Measurements from ENCODE around the gene NUFIP1. TPM values are rescaled to one million over a fixed set of nuclear protein-coding genes. Genes with fewer than 3 reads are reported as not detected.
A peak's percentile ranks its signal among the peaks of the same experiment; 100 is the strongest.
"Not testable (repeated sequence)": the region's sequence is repeated elsewhere in the genome, so short reads cannot be mapped to it uniquely, and the experiment has no call there.

Gene NUFIP1
- polyA plus RNA-seq, result 1 to 10 TPM; 1.8 to 3.0 TPM

DNA sequence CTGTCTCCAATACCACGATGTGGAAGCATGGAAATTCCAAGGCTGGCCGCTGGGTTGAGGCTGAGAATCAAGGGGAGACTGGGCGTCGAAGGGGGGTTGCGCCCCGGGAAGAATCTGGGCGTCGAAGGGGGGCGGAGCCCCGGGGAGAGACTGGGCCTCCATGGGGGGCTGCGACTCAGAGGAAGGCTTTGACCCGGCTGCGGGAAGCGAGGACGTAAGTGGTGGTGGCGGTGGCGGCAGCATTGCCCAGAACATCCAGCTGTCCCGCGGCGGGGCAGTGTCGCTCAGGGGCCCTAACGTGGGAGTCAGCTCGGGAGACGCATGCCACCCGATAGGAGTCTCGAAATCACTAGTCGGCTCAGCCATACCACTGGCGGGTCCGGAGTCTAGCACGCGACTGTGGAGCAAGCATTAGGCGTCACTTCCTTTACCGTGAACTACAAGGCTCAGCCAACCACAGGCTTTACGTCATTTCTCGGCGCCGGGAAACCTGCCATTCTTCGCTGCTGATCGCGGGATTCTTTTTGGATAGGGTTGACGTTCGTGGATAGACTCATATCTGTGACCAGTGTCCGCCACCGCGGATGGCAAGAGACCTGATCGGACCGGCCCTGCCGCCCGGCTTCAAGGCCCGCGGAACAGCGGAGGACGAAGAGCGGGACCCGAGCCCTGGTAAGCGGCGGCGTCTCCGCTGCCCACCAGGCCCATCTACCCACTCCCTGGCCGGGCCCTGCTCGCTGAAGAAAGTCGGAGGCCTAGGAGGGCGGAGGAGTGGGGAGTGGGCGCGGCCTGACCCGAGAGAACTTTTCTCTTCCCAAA, at the start of gene NUFIP1, which contains the start of gene GPALPP1:
NUFIP1 (minus strand) TSS at position 401 of the 819 bp plus-strand sequence; CDS start at position 366, 35 bp downstream.
GPALPP1 (plus strand) TSS at position 468 of the 819 bp plus-strand sequence; CDS start at position 585, 117 bp downstream.
- Histone ChIP-seq H3K4me1 (ENCODE audit: control insufficient read depth in 2 of 2, insufficient read depth in 2 of 2, low read length in 1 of 2) (peaks cover 5 to 7% of the 10 kb centered on the region in 2 donors), H3K4me3 (ENCODE audit: low read depth in 1 of 2, low read length in 2 of 2) (peak within 1 kb of the TSS; percentile 94 to 97), H3K36me3 (ENCODE audit: control insufficient read depth in 2 of 2, insufficient read depth in 2 of 2, low read length in 1 of 2) (peaks cover 0 to 4% of the 10 kb centered on the region in 2 donors), H3K9me3 (ENCODE audit: control insufficient read depth in 2 of 2, insufficient read depth in 1 of 2, low read depth in 1 of 2, low read length in 1 of 2) (no peaks in the 10 kb centered on the region), H3K27me3 (ENCODE audit: control insufficient read depth in 1 of 2, insufficient read depth in 2 of 2, low read length in 2 of 2) (no peaks in the 10 kb centered on the region), H3K27ac (ENCODE audit: low read depth in 2 of 2, low read length in 1 of 2) (peak within 1 kb of the TSS; percentile 88)
- 1% methylated on average over 55 to 66 of the region's 66 CpGs for WGBS, 2 donors

GRCh38 chr13:45036206-45036605, 46.9 kb upstream of the NUFIP1 start:
- no peak overlapping the region for H3K27ac ChIP-seq (ENCODE audit: low read depth in 2 of 2, low read length in 1 of 2)
- no peak overlapping the region for H3K4me3 ChIP-seq (ENCODE audit: low read depth in 1 of 2, low read length in 2 of 2)
- H3K36me3 ChIP-seq (ENCODE audit: control insufficient read depth in 2 of 2, insufficient read depth in 2 of 2, low read length in 1 of 2), result no peaks in the 10 kb centered on the region
- no peaks in the 10 kb centered on the region for H3K27me3 ChIP-seq (ENCODE audit: control insufficient read depth in 1 of 2, insufficient read depth in 2 of 2, low read length in 2 of 2)
- H3K9me3 ChIP-seq (ENCODE audit: control insufficient read depth in 2 of 2, insufficient read depth in 1 of 2, low read depth in 1 of 2, low read length in 1 of 2), result no peaks in the 10 kb centered on the region
- no peaks in the 10 kb centered on the region for H3K4me1 ChIP-seq (ENCODE audit: control insufficient read depth in 2 of 2, insufficient read depth in 2 of 2, low read length in 1 of 2)

GRCh38 chr13:45034342-45034741, 45.1 kb upstream of the NUFIP1 start:
- no peak overlapping the region for H3K4me3 ChIP-seq (ENCODE audit: low read depth in 1 of 2, low read length in 2 of 2)

DNA sequence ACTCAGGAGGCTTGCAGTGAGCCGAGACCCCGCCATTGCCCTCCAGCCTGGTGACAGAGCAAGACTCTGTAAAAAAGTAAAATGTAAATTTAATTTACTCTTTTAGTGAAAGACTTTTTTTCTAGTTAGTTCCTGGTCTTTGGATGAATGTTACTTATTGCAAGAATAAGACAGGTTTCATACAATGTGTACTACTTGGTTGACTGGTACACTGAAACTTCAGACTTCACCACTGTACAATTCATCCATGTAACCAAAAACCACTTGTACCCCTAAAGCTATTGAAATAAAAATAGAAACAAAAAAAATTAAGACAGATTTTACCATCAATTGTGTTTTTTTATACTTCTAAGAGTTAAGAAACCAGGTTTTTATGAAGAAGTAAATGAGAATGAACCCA, 35.6 kb upstream of the NUFIP1 start:
- H3K4me3 ChIP-seq (ENCODE audit: low read depth in 1 of 2, low read length in 2 of 2), result no peak overlapping the region
- peaks cover 0 to 3% of the 10 kb centered on the region in 2 donors for H3K36me3 ChIP-seq (ENCODE audit: control insufficient read depth in 2 of 2, insufficient read depth in 2 of 2, low read length in 1 of 2)
- no peaks in the 10 kb centered on the region for H3K4me1 ChIP-seq (ENCODE audit: control insufficient read depth in 2 of 2, insufficient read depth in 2 of 2, low read length in 1 of 2)
- WGBS, 2 donors, result 100% methylated on average over 2 of the region's 2 CpGs
- H3K27ac ChIP-seq (ENCODE audit: low read depth in 2 of 2, low read length in 1 of 2), result no peak overlapping the region
- no peaks in the 10 kb centered on the region for H3K9me3 ChIP-seq (ENCODE audit: control insufficient read depth in 2 of 2, insufficient read depth in 1 of 2, low read depth in 1 of 2, low read length in 1 of 2)
- no peaks in the 10 kb centered on the region for H3K27me3 ChIP-seq (ENCODE audit: control insufficient read depth in 1 of 2, insufficient read depth in 2 of 2, low read length in 2 of 2)

More at GRCh38 chr13:45034342-45034741, 45.1 kb upstream of the NUFIP1 start:
- no peaks in the 10 kb centered on the region for H3K9me3 ChIP-seq (ENCODE audit: control insufficient read depth in 2 of 2, insufficient read depth in 1 of 2, low read depth in 1 of 2, low read length in 1 of 2)
- H3K36me3 ChIP-seq (ENCODE audit: control insufficient read depth in 2 of 2, insufficient read depth in 2 of 2, low read length in 1 of 2), result no peaks in the 10 kb centered on the region
- no peak overlapping the region for H3K27ac ChIP-seq (ENCODE audit: low read depth in 2 of 2, low read length in 1 of 2)
- H3K27me3 ChIP-seq (ENCODE audit: control insufficient read depth in 1 of 2, insufficient read depth in 2 of 2, low read length in 2 of 2), result no peaks in the 10 kb centered on the region
- WGBS, 2 donors, result 96 to 98% methylated on average over 2 of the region's 2 CpGs
- H3K4me1 ChIP-seq (ENCODE audit: control insufficient read depth in 2 of 2, insufficient read depth in 2 of 2, low read length in 1 of 2), result no peaks in the 10 kb centered on the region

- WGBS, 2 donors, result 83 to 93% methylated on average over 3 of the region's 3 CpGs
- no peak overlapping the region for H3K27ac ChIP-seq (ENCODE audit: low read depth in 2 of 2, low read length in 1 of 2)
- H3K27me3 ChIP-seq (ENCODE audit: control insufficient read depth in 1 of 2, insufficient read depth in 2 of 2, low read length in 2 of 2), result no peaks in the 10 kb centered on the region
- H3K4me3 ChIP-seq (ENCODE audit: low read depth in 1 of 2, low read length in 2 of 2), result no peak overlapping the region
- peaks cover 0 to 2% of the 10 kb centered on the region in 2 donors for H3K36me3 ChIP-seq (ENCODE audit: control insufficient read depth in 2 of 2, insufficient read depth in 2 of 2, low read length in 1 of 2)
- no peaks in the 10 kb centered on the region for H3K4me1 ChIP-seq (ENCODE audit: control insufficient read depth in 2 of 2, insufficient read depth in 2 of 2, low read length in 1 of 2)
- no peaks in the 10 kb centered on the region for H3K9me3 ChIP-seq (ENCODE audit: control insufficient read depth in 2 of 2, insufficient read depth in 1 of 2, low read depth in 1 of 2, low read length in 1 of 2)
Measured at GRCh38 chr13:45021250-45021649, 32.0 kb upstream of the NUFIP1 start.

DNA sequence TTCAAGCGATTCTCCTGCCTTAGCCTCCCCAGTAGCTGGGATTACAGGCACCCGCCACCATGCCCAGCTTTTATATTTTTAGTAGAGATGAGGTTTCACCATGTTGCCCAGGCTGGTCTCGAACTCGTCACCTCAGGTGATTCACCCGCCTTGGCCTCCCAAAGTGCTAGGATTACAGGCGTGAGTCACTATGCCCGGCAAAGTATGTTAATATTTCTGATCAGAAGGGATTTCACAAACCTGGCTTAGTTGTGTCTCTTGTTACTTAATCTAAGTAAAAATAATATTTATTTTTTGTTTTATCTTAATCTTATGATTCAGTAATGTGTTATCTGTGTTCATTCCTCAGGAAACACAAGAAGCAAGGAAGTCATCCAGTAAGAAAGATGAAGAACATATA, 30.7 kb upstream of the NUFIP1 start:
- H3K36me3 ChIP-seq (ENCODE audit: control insufficient read depth in 2 of 2, insufficient read depth in 2 of 2, low read length in 1 of 2); H3K9me3 ChIP-seq (ENCODE audit: control insufficient read depth in 2 of 2, insufficient read depth in 1 of 2, low read depth in 1 of 2, low read length in 1 of 2); H3K4me1 ChIP-seq (ENCODE audit: control insufficient read depth in 2 of 2, insufficient read depth in 2 of 2, low read length in 1 of 2); H3K27ac ChIP-seq (ENCODE audit: low read depth in 2 of 2, low read length in 1 of 2); H3K4me3 ChIP-seq (ENCODE audit: low read depth in 1 of 2, low read length in 2 of 2); H3K27me3 ChIP-seq (ENCODE audit: control insufficient read depth in 1 of 2, insufficient read depth in 2 of 2, low read length in 2 of 2): not testable (repeated sequence)
- 90 to 92% methylated on average over 7 of the region's 7 CpGs for WGBS, 2 donors

GRCh38 chr13:45016792-45017425, 27.6 kb upstream of the NUFIP1 start:
- no peak overlapping the region for H3K4me3 ChIP-seq (ENCODE audit: low read depth in 1 of 2, low read length in 2 of 2)
- no peaks in the 10 kb centered on the region for H3K27me3 ChIP-seq (ENCODE audit: control insufficient read depth in 1 of 2, insufficient read depth in 2 of 2, low read length in 2 of 2)
- H3K36me3 ChIP-seq (ENCODE audit: control insufficient read depth in 2 of 2, insufficient read depth in 2 of 2, low read length in 1 of 2), result peaks cover 0 to 2% of the 10 kb centered on the region in 2 donors
- no peaks in the 10 kb centered on the region for H3K4me1 ChIP-seq (ENCODE audit: control insufficient read depth in 2 of 2, insufficient read depth in 2 of 2, low read length in 1 of 2)
- H3K9me3 ChIP-seq (ENCODE audit: control insufficient read depth in 2 of 2, insufficient read depth in 1 of 2, low read depth in 1 of 2, low read length in 1 of 2), result no peaks in the 10 kb centered on the region
- 93 to 97% methylated on average over 3 of the region's 3 CpGs for WGBS, 2 donors
- H3K27ac ChIP-seq (ENCODE audit: low read depth in 2 of 2, low read length in 1 of 2), result no peak overlapping the region

- Histone ChIP-seq H3K4me3 (ENCODE audit: low read depth in 1 of 2, low read length in 2 of 2) (no peak overlapping the region), H3K4me1 (ENCODE audit: control insufficient read depth in 2 of 2, insufficient read depth in 2 of 2, low read length in 1 of 2) (no peaks in the 10 kb centered on the region), H3K36me3 (ENCODE audit: control insufficient read depth in 2 of 2, insufficient read depth in 2 of 2, low read length in 1 of 2) (peaks cover 0 to 2% of the 10 kb centered on the region in 2 donors), H3K27me3 (ENCODE audit: control insufficient read depth in 1 of 2, insufficient read depth in 2 of 2, low read length in 2 of 2) (no peaks in the 10 kb centered on the region), H3K9me3 (ENCODE audit: control insufficient read depth in 2 of 2, insufficient read depth in 1 of 2, low read depth in 1 of 2, low read length in 1 of 2) (no peaks in the 10 kb centered on the region), H3K27ac (ENCODE audit: low read depth in 2 of 2, low read length in 1 of 2) (no peak overlapping the region)
- WGBS, 2 donors, result 49 to 69% methylated on average over 2 of the region's 2 CpGs
Measured at GRCh38 chr13:45015300-45015699, 26.0 kb upstream of the NUFIP1 start.

DNA sequence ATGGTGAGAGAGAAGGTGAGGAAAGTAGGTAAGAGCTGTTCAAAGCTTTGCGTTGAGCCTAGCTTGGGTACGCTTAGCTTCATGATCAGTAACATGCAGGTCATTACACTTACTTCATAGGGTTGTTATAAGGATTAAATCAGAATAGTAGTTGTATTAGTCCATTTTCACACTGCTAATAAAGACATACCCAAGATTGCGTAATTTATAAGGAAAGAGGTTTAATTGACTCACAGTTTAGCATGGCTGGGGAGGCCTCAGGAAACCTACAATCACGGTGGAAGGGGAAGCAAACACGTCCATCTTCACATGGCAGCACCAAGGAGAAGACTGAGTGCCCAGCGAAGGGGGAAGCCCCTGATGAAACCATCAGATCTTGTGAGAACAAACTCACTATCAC, 21.9 kb upstream of the NUFIP1 start:
- Histone ChIP-seq H3K36me3 (ENCODE audit: control insufficient read depth in 2 of 2, insufficient read depth in 2 of 2, low read length in 1 of 2) (no peaks in the 10 kb centered on the region), H3K27me3 (ENCODE audit: control insufficient read depth in 1 of 2, insufficient read depth in 2 of 2, low read length in 2 of 2) (no peaks in the 10 kb centered on the region), H3K4me3 (ENCODE audit: low read depth in 1 of 2, low read length in 2 of 2) (no peak overlapping the region), H3K9me3 (ENCODE audit: control insufficient read depth in 2 of 2, insufficient read depth in 1 of 2, low read depth in 1 of 2, low read length in 1 of 2) (no peaks in the 10 kb centered on the region), H3K4me1 (ENCODE audit: control insufficient read depth in 2 of 2, insufficient read depth in 2 of 2, low read length in 1 of 2) (no peaks in the 10 kb centered on the region), H3K27ac (ENCODE audit: low read depth in 2 of 2, low read length in 1 of 2) (no peak overlapping the region)
- WGBS, 2 donors, result 94 to 96% methylated on average over 6 of the region's 6 CpGs

Measured in esophagus (tissue), 2 donors.